Tibial nerve (tissue), 3 donors: Measurements from ENCODE around the gene DHX40.

Source experiments
- CTCF ChIP-seq, 5 experiments: fragments of 200-600 bp in 3 of 5; fragments of 450-650 bp in 2 of 5; sonication (generic) in 3 of 5; IDR thresholded peaks; one replicate each; pipeline ENCODE4 v1.5.1; 2016 to 2019; ENCODE audit warnings: antibody characterized with exemption in 5 of 5, mild to moderate bottlenecking in 3 of 5, moderate library complexity in 2 of 5
- POLR2A ChIP-seq, 2 donors: fragments of 450-650 bp; IDR thresholded peaks; one replicate each; pipeline ENCODE4 v1.6.1; 2017; ENCODE audit warnings: antibody characterized with exemption in 2 of 2, mild to moderate bottlenecking in 2 of 2, moderate library complexity in 2 of 2

DNA sequence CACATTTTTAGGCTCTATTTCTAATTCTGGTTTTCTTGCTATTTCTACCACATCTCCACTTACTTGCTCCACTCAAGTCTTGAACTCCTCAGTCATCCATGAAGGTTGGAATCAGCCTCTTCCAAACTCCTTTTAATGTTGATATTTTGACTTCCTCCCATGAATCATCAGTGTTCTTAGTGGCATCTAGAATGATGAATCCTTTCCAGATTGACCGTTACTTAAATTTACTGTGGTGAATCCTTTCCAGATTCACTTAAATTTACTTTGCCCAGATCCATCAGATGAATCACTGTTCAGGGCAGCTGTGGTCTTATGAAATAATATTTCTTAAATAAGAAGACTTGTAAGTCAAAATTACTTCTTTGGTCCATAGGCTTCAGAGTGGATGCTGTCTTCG lies 86.7 kb downstream of the DHX40 start:
- TF ChIP-seq CTCF (IDR thresholded peaks at IDR 0.05) (no peak), POLR2A (IDR thresholded peaks at IDR 0.05) (no peak)
